GM12873 (cell line): ENCODE measurements around the gene NHEJ1.

Experiments used
- CTCF ChIP-seq: IDR thresholded peaks from 2 replicates; pipeline ENCODE4 v1.5.1; 2012; ENCODE audit warnings: low read depth, mild to moderate bottlenecking, moderate library complexity, low read length, control low read depth; ENCODE audit not compliant: insufficient read depth; ENCODE audit errors: missing control alignments

Gene NHEJ1

GRCh38 chr2:219041252-219041651, 119.4 kb downstream of the NHEJ1 start, which contains the start of gene CFAP65:
Gene CFAP65 (minus strand): TSS chr2:219041516. CDS start chr2:219039048, 2,468 bp downstream.
- no peak for TF ChIP-seq CTCF

GRCh38 chr2:219038600-219038999, 122.0 kb downstream of the NHEJ1 start:
- no peak for TF ChIP-seq CTCF

- no peak for TF ChIP-seq CTCF
Observed at GRCh38 chr2:219037783-219038499, 122.7 kb downstream of the NHEJ1 start.

GRCh38 chr2:219035942-219036341, 124.7 kb downstream of the NHEJ1 start:
- TF ChIP-seq CTCF = no peak

GRCh38 chr2:219034823-219035222, 125.8 kb downstream of the NHEJ1 start:
- no peak for TF ChIP-seq CTCF

GRCh38 chr2:219032051-219032745, 128.4 kb downstream of the NHEJ1 start:
- TF ChIP-seq CTCF = no peak

- TF ChIP-seq CTCF = no peak
Observed at GRCh38 chr2:219031005-219031738, 129.4 kb downstream of the NHEJ1 start.
